HG03521 (cell line): ENCODE data around the gene G3BP1.
"Not testable (repeated sequence)": the region's sequence is repeated elsewhere in the genome, so short reads cannot be mapped to it uniquely, and the experiment has no call there.

Experiments used
- ATAC-seq: cut with Tn5 transposase; IDR thresholded peaks from one replicate; pipeline ENCODE4 v1.9.1; 2021; ENCODE audit warnings: mild to moderate bottlenecking, moderate library complexity; ENCODE audit not compliant: unreplicated experiment

G3BP1 gene

GRCh38 chr5:151856861-151857260 lies 85.1 kb downstream of the G3BP1 start:
- no peak for ATAC-seq

- not testable (repeated sequence) for ATAC-seq
These were observed 89.1 kb downstream of the G3BP1 start for GRCh38 chr5:151860867-151861266.
